AG09319 (cell line): ENCODE data around the gene STX8.

ENCODE experiments used
- DNase-seq: peaks from one replicate; pipeline ENCODE4 v3.0.0-alpha.2; 2010; ENCODE audit warnings: low read depth; ENCODE audit errors: extremely low read depth
- CTCF ChIP-seq: IDR thresholded peaks from 2 replicates; pipeline ENCODE4 v1.5.1; 2011; ENCODE audit warnings: low read depth, mild to moderate bottlenecking, inconsistent platforms, low read length, moderate library complexity

Gene STX8

GRCh38 chr17:9432134-9432885, 143.3 kb downstream of the STX8 start:
- DNase-seq: no peak
- TF ChIP-seq CTCF: no peak

GRCh38 chr17:9431620-9432019, 144.0 kb downstream of the STX8 start:
- DNase-seq: no peak
- no peak for TF ChIP-seq CTCF

GRCh38 chr17:9427465-9428315, 147.9 kb downstream of the STX8 start:
- TF ChIP-seq CTCF: no peak
- no peak for DNase-seq

- no peak for DNase-seq
- TF ChIP-seq CTCF: no peak
Measured at GRCh38 chr17:9424071-9424640, 151.5 kb downstream of the STX8 start.

GRCh38 chr17:9421525-9421924, 154.1 kb downstream of the STX8 start:
- no peak for TF ChIP-seq CTCF

GRCh38 chr17:9419932-9420453, 155.6 kb downstream of the STX8 start:
- DNase-seq: no peak
- TF ChIP-seq CTCF: no peak

More at GRCh38 chr17:9421525-9421924, 154.1 kb downstream of the STX8 start:
- no peak for DNase-seq
